WTC11 (cell line): ENCODE results near the gene AEBP2.

Source experiments
- ATF1 ChIP-seq: sonication (generic); formaldehyde crosslinking; IDR thresholded peaks from 2 replicates; pipeline ENCODE4 v1.8.1; 2023; ENCODE audit warnings: mild to moderate bottlenecking, moderate library complexity, missing genetic modification reagents
- CBFB ChIP-seq: sonication (generic); formaldehyde crosslinking; IDR thresholded peaks from 2 replicates; pipeline ENCODE4 v1.8.1; 2022; ENCODE audit warnings: mild to moderate bottlenecking, low read depth, missing genetic modification reagents
- CTCF ChIP-seq: fragments of 200-600 bp; IDR thresholded peaks from 2 replicates; pipeline ENCODE4 v1.8.0; 2022; ENCODE audit warnings: antibody characterized with exemption
- TEAD1 ChIP-seq: sonication (generic); formaldehyde crosslinking; IDR thresholded peaks from 2 replicates; pipeline ENCODE4 v1.8.0; 2022; ENCODE audit warnings: mild to moderate bottlenecking, missing genetic modification reagents
- USF2 ChIP-seq: sonication (generic); formaldehyde crosslinking; IDR thresholded peaks from 2 replicates; pipeline ENCODE4 v1.8.1; 2023; ENCODE audit warnings: mild to moderate bottlenecking, missing genetic modification reagents, moderate library complexity
- TF ChIP-seq, protein P1 (sequence below): sonication (generic); formaldehyde crosslinking; IDR thresholded peaks from 2 replicates; pipeline ENCODE4 v1.8.1; 2022; ENCODE audit warnings: low read depth, missing genetic modification reagents, borderline replicate concordance
- TF ChIP-seq, protein P2 (sequence below): sonication (generic); formaldehyde crosslinking; IDR thresholded peaks from 2 replicates; pipeline ENCODE4 v1.8.1; 2022; ENCODE audit warnings: mild to moderate bottlenecking, missing genetic modification reagents, moderate library complexity, borderline replicate concordance
- TF ChIP-seq, protein P3 (sequence below): sonication (generic); formaldehyde crosslinking; IDR thresholded peaks from 2 replicates; pipeline ENCODE4 v1.8.1; 2023; ENCODE audit warnings: mild to moderate bottlenecking, missing genetic modification reagents, borderline replicate concordance

GRCh38 chr12:19548834-19549233, 109.5 kb downstream of the AEBP2 start:
- TF ChIP-seq, protein P1, sequence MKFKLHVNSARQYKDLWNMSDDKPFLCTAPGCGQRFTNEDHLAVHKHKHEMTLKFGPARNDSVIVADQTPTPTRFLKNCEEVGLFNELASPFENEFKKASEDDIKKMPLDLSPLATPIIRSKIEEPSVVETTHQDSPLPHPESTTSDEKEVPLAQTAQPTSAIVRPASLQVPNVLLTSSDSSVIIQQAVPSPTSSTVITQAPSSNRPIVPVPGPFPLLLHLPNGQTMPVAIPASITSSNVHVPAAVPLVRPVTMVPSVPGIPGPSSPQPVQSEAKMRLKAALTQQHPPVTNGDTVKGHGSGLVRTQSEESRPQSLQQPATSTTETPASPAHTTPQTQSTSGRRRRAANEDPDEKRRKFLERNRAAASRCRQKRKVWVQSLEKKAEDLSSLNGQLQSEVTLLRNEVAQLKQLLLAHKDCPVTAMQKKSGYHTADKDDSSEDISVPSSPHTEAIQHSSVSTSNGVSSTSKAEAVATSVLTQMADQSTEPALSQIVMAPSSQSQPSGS (CRISPR knock-in tag): no peak
- TF ChIP-seq, protein P2, sequence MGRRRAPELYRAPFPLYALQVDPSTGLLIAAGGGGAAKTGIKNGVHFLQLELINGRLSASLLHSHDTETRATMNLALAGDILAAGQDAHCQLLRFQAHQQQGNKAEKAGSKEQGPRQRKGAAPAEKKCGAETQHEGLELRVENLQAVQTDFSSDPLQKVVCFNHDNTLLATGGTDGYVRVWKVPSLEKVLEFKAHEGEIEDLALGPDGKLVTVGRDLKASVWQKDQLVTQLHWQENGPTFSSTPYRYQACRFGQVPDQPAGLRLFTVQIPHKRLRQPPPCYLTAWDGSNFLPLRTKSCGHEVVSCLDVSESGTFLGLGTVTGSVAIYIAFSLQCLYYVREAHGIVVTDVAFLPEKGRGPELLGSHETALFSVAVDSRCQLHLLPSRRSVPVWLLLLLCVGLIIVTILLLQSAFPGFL: no peak
- TF ChIP-seq CTCF (no peak), USF2 (CRISPR knock-in tag) (no peak), CBFB (CRISPR knock-in tag) (no peak), ATF1 (no peak), TEAD1 (CRISPR knock-in tag) (no peak)
- TF ChIP-seq, protein P3, sequence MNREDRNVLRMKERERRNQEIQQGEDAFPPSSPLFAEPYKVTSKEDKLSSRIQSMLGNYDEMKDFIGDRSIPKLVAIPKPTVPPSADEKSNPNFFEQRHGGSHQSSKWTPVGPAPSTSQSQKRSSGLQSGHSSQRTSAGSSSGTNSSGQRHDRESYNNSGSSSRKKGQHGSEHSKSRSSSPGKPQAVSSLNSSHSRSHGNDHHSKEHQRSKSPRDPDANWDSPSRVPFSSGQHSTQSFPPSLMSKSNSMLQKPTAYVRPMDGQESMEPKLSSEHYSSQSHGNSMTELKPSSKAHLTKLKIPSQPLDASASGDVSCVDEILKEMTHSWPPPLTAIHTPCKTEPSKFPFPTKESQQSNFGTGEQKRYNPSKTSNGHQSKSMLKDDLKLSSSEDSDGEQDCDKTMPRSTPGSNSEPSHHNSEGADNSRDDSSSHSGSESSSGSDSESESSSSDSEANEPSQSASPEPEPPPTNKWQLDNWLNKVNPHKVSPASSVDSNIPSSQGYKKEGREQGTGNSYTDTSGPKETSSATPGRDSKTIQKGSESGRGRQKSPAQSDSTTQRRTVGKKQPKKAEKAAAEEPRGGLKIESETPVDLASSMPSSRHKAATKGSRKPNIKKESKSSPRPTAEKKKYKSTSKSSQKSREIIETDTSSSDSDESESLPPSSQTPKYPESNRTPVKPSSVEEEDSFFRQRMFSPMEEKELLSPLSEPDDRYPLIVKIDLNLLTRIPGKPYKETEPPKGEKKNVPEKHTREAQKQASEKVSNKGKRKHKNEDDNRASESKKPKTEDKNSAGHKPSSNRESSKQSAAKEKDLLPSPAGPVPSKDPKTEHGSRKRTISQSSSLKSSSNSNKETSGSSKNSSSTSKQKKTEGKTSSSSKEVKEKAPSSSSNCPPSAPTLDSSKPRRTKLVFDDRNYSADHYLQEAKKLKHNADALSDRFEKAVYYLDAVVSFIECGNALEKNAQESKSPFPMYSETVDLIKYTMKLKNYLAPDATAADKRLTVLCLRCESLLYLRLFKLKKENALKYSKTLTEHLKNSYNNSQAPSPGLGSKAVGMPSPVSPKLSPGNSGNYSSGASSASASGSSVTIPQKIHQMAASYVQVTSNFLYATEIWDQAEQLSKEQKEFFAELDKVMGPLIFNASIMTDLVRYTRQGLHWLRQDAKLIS (CRISPR knock-in tag): no peak
